GM20431 (cell line): Measurements from ENCODE around the gene RILP.

Experiments used
- in situ Hi-C: fragments of 300-500 bp; cut with MseI, MboI; formaldehyde crosslinking; loops from one replicate; pipeline ENCODE4 v1.15.0; 2020; ENCODE audit warnings: low sequenced_read_pairs; ENCODE audit not compliant: unreplicated experiment

The RILP gene

GRCh38 chr17:1606352-1606985, 43.2 kb downstream of the RILP start:
- in situ Hi-C loops: no loop called here

- in situ Hi-C loops: no loop called here
Measured at GRCh38 chr17:1605681-1606351, 43.9 kb downstream of the RILP start.

GRCh38 chr17:1604831-1605528, 44.7 kb downstream of the RILP start:
- in situ Hi-C loops: no loop called here

- in situ Hi-C loops: no loop called here
Measured at GRCh38 chr17:1601571-1601970, 48.1 kb downstream of the RILP start.

- in situ Hi-C loops: no loop called here
Measured at GRCh38 chr17:1598399-1599095, 51.1 kb downstream of the RILP start.

GRCh38 chr17:1597861-1598342, 51.8 kb downstream of the RILP start:
- in situ Hi-C loops: no loop called here
